Fibroblast of lung (primary cell): ENCODE data around the gene ARHGAP28. TPM values are rescaled to one million over a fixed set of nuclear protein-coding genes. Genes with fewer than 3 reads are reported as not detected.

Experiments used
- DNase-seq, 2 donors: peaks; one replicate each; pipeline versions ENCODE4 v3.0.0 to v3.0.0-alpha.2; 2010; ENCODE audit warnings: low read depth in 2 of 2
- H2AFZ ChIP-seq: 2 replicates; pipeline ENCODE4 v1.5.1; 2012; ENCODE audit warnings: low read length, control low read depth, inconsistent platforms
- H3K27ac ChIP-seq: 2 replicates; pipeline ENCODE4 v1.5.1; 2011; ENCODE audit warnings: low read length, control low read depth; ENCODE audit not compliant: insufficient read depth
- H3K27me3 ChIP-seq: 2 replicates; pipeline ENCODE4 v1.5.1; 2011; ENCODE audit warnings: mild to moderate bottlenecking, low read length; ENCODE audit not compliant: control insufficient read depth, insufficient read depth
- H3K36me3 ChIP-seq: 2 replicates; pipeline ENCODE4 v1.5.1; 2011; ENCODE audit warnings: low read length; ENCODE audit not compliant: control insufficient read depth, insufficient read depth
- H3K4me1 ChIP-seq: 2 replicates; pipeline ENCODE4 v1.5.1; 2011; ENCODE audit warnings: low read length; ENCODE audit not compliant: control insufficient read depth, insufficient read depth; ENCODE audit errors: extremely low read depth
- H3K4me2 ChIP-seq: 2 replicates; pipeline ENCODE4 v1.5.1; 2011; ENCODE audit warnings: low read length, control low read depth; ENCODE audit not compliant: insufficient read depth; ENCODE audit errors: extremely low read depth
- H3K4me3 ChIP-seq, 4 experiments: fragments of 200-600 bp in 1 of 4; sonication (generic) in 1 of 4; replicated peaks in 1 of 4; 2 replicates each; pipeline ENCODE4 v1.5.1; 2011 to 2016; ENCODE audit warnings: low read length in 4 of 4, low read depth in 3 of 4, mild to moderate bottlenecking in 3 of 4, control low read depth in 2 of 4, inconsistent platforms in 1 of 4, mixed read lengths in 1 of 4; ENCODE audit not compliant: insufficient read depth in 1 of 4; ENCODE audit errors: control extremely low read depth in 1 of 4
- H3K79me2 ChIP-seq: 2 replicates; pipeline ENCODE4 v1.5.1; 2012; ENCODE audit warnings: mild to moderate bottlenecking, low read length, inconsistent platforms; ENCODE audit not compliant: control insufficient read depth, insufficient read depth
- H3K9ac ChIP-seq: 2 replicates; pipeline ENCODE4 v1.5.1; 2011; ENCODE audit warnings: mild to moderate bottlenecking, low read length, control low read depth; ENCODE audit not compliant: insufficient read depth
- H3K9me3 ChIP-seq: 2 replicates; pipeline ENCODE4 v1.5.1; 2012; ENCODE audit warnings: low read depth, low read length; ENCODE audit not compliant: control insufficient read depth, insufficient read depth
- H4K20me1 ChIP-seq: 2 replicates; pipeline ENCODE4 v1.5.1; 2011; ENCODE audit warnings: low read length; ENCODE audit not compliant: control insufficient read depth, insufficient read depth; ENCODE audit errors: extremely low read depth
- CTCF ChIP-seq, 2 donors: IDR thresholded peaks in 1 of 2; conservative IDR thresholded peaks in 1 of 2; 1 replicate in 1 of 2; 2 replicates in 1 of 2; pipeline ENCODE4 v1.5.1; 2011 to 2012; ENCODE audit warnings: low read length in 2 of 2, control low read depth in 1 of 2, inconsistent platforms in 1 of 2, low read depth in 1 of 2, mild to moderate bottlenecking in 1 of 2
- EZH2 ChIP-seq: IDR thresholded peaks from 2 replicates; pipeline ENCODE4 v1.5.1; 2012; ENCODE audit warnings: low read length, control low read depth, mild to moderate bottlenecking; ENCODE audit errors: missing control alignments
- polyA plus RNA-seq, 2 donors: library from polyadenylated mRNA; depleted of rRNA in 1 of 2; stranded (reverse) in 1 of 2; unstranded in 1 of 2; fragments of >200 nt; gene quantifications; 2 replicates each; pipeline ENCODE4 v1.2.1, GENCODE V29; 2011 to 2012; ENCODE audit warnings: missing spikeins in 1 of 2
- total RNA-seq: library from RNA; depleted of rRNA; stranded (reverse); fragments of >200 nt; gene quantifications from 2 replicates; pipeline ENCODE4 v1.2.1, GENCODE V29; 2014

Gene ARHGAP28
- total and polyA plus RNA-seq, 2 donors (not counting 1 experiment from before 2014, with no cell fraction given), result 3.3 to 35.0 TPM

- H3K79me2 ChIP-seq, result no peaks in the 10 kb centered on the region
- H3K4me2 ChIP-seq, result no peak overlapping the region
- TF ChIP-seq EZH2 (no peak), CTCF (conservative IDR thresholded peaks at IDR 0.05 in 1 of 2, IDR thresholded peaks at IDR 0.05 in 1 of 2; ENCODE audit: low read depth in 1 of 2, low read length in 2 of 2) (no peak)
- no peak overlapping the region for H2AFZ ChIP-seq
- H3K4me3 ChIP-seq, result no peak overlapping the region
- no peak overlapping the region for H3K9ac ChIP-seq
- no peaks in the 10 kb centered on the region for H3K9me3 ChIP-seq
- no peaks in the 10 kb centered on the region for H3K27me3 ChIP-seq
- DNase-seq, result no peak
- H3K36me3 ChIP-seq, result no peaks in the 10 kb centered on the region
- no peaks in the 10 kb centered on the region for H4K20me1 ChIP-seq
- H3K27ac ChIP-seq, result no peak overlapping the region
- no peaks in the 10 kb centered on the region for H3K4me1 ChIP-seq
These were observed 34.9 kb downstream of the ARHGAP28 start for GRCh38 chr18:6764382-6764781.

GRCh38 chr18:6773777-6774176 is 44.3 kb downstream of the ARHGAP28 start:
- Histone ChIP-seq H2AFZ (no peak overlapping the region), H3K4me3 (no peak overlapping the region), H3K27ac (no peak overlapping the region), H3K9ac (no peak overlapping the region), H4K20me1 (no peaks in the 10 kb centered on the region), H3K79me2 (no peaks in the 10 kb centered on the region), H3K36me3 (no peaks in the 10 kb centered on the region), H3K27me3 (no peaks in the 10 kb centered on the region), H3K4me2 (no peak overlapping the region), H3K9me3 (no peaks in the 10 kb centered on the region), H3K4me1 (peaks cover 3% of the 10 kb centered on the region)
- TF ChIP-seq CTCF (conservative IDR thresholded peaks at IDR 0.05 in 1 of 2, IDR thresholded peaks at IDR 0.05 in 1 of 2; ENCODE audit: low read depth in 1 of 2, low read length in 2 of 2), result no peak
- TF ChIP-seq EZH2, result no peak
- DNase-seq, result no peak

GRCh38 chr18:6775237-6775636 is 45.7 kb downstream of the ARHGAP28 start:
- Histone ChIP-seq H3K9ac (no peak overlapping the region), H3K36me3 (no peaks in the 10 kb centered on the region), H3K27me3 (no peaks in the 10 kb centered on the region), H3K4me2 (no peak overlapping the region), H3K4me3 (no peak overlapping the region), H3K4me1 (peaks cover 3% of the 10 kb centered on the region), H4K20me1 (no peaks in the 10 kb centered on the region), H2AFZ (no peak overlapping the region), H3K79me2 (no peaks in the 10 kb centered on the region), H3K27ac (no peak overlapping the region), H3K9me3 (no peaks in the 10 kb centered on the region)
- no peak for DNase-seq
- no peak for TF ChIP-seq CTCF (conservative IDR thresholded peaks at IDR 0.05 in 1 of 2, IDR thresholded peaks at IDR 0.05 in 1 of 2; ENCODE audit: low read depth in 1 of 2, low read length in 2 of 2)
- TF ChIP-seq EZH2, result no peak
